ENCODE results near the gene CNIH4.
"Not testable (repeated sequence)": the region's sequence is repeated elsewhere in the genome, so short reads cannot be mapped to it uniquely, and the experiment has no call there.

The CNIH4 gene

DNA sequence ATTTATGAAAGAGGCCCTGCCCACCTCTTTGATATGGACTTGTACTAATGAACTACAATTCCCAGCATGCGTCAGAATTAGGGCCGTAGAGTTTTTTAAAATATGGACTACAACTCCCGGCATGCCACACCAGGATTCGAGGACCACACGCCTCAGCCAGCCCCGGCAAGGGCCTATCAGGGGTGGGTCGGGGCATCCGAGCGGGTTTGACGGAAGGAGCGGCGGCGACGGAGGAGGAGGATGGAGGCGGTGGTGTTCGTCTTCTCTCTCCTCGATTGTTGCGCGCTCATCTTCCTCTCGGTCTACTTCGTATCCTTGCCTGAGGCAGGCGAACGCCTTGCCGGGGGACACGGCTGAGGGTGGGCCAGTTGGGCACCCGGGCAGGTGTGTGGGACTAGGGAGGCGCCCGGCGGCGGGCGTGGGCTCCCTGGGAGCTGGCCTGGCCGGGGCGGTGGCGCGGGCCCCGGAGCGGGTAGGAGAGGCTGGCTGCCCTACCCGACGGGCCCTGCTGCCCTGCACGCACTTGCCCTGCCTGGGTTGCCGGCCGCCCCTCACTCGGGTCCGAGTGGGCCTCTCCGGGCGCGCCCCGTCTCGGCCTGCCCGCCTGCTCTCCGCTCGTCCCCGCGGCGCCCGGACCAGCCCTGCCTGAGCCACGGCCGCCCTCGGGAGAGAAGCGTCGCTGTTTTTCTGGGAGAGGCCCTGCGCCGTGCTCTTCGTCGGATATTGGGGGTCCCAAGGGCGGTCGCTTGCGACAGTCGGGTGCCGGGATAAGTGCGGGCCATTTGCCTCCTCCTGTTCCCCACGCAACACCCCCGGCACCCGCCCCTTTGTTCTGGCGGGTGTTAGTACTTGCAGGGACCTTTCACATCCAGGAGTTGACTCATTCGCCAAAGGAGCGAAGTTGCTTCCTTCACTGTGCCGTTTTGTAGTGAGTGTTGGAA is at the start of gene CNIH4:
CNIH4 (plus strand) TSS at position 195 of the 941 bp plus-strand sequence; CDS start at position 241, 46 bp downstream.
- no peaks in the 10 kb centered on the region for H3K27me3 ChIP-seq (ENCODE audit: insufficient read depth, insufficient read length)
- H3K4me1 ChIP-seq (ENCODE audit: insufficient read depth, insufficient read length), result no peaks in the 10 kb centered on the region
- H3K4me3 ChIP-seq (ENCODE audit: insufficient read length, low read depth), result peak within 1 kb of the TSS; percentile 93
- peaks cover 8% of the 10 kb centered on the region; the same call in 1 of the 2 replicates for H3K9me3 ChIP-seq (ENCODE audit: insufficient read depth, low read length)
- H3K36me3 ChIP-seq (ENCODE audit: insufficient read depth, insufficient read length, low read length), result peaks cover 18% of the 10 kb centered on the region
- peak within 1 kb of the TSS; percentile 94 for H3K9ac ChIP-seq (ENCODE audit: insufficient read length, low read depth)
- peak; percentile 98 for DNase-seq (ENCODE audit: low read depth, low spot score)
- TF ChIP-seq ZNF274 (IDR thresholded peaks at IDR 0.05; ENCODE audit: low read depth, low read length) (no peak), SUZ12 (IDR thresholded peaks at IDR 0.05; ENCODE audit: extremely low read depth, insufficient read depth, insufficient read length) (no peak), YY1 (IDR thresholded peaks at IDR 0.05; ENCODE audit: insufficient read depth, insufficient read length) (no peak)

GRCh38 chr1:224308064-224308463 is 48.6 kb upstream of the CNIH4 start:
- no peak for DNase-seq (ENCODE audit: low read depth, low spot score)
- peaks cover 81% of the 10 kb centered on the region for H3K36me3 ChIP-seq (ENCODE audit: insufficient read depth, insufficient read length, low read length)
- no peak overlapping the region for H3K4me3 ChIP-seq (ENCODE audit: insufficient read length, low read depth)
- H3K27me3 ChIP-seq (ENCODE audit: insufficient read depth, insufficient read length), result no peaks in the 10 kb centered on the region
- H3K9me3 ChIP-seq (ENCODE audit: insufficient read depth, low read length), result no peaks in the 10 kb centered on the region
- TF ChIP-seq ZNF274 (IDR thresholded peaks at IDR 0.05; ENCODE audit: low read depth, low read length) (no peak), SUZ12 (IDR thresholded peaks at IDR 0.05; ENCODE audit: extremely low read depth, insufficient read depth, insufficient read length) (no peak)
- no peaks in the 10 kb centered on the region for H3K4me1 ChIP-seq (ENCODE audit: insufficient read depth, insufficient read length)
- H3K9ac ChIP-seq (ENCODE audit: insufficient read length, low read depth), result no peak overlapping the region

GRCh38 chr1:224311503-224311902 is 45.2 kb upstream of the CNIH4 start:
- not testable (repeated sequence) for H3K27me3 ChIP-seq (ENCODE audit: insufficient read depth, insufficient read length); H3K9me3 ChIP-seq (ENCODE audit: insufficient read depth, low read length); DNase-seq (ENCODE audit: low read depth, low spot score); H3K4me3 ChIP-seq (ENCODE audit: insufficient read length, low read depth); H3K4me1 ChIP-seq (ENCODE audit: insufficient read depth, insufficient read length); H3K9ac ChIP-seq (ENCODE audit: insufficient read length, low read depth)
- peaks cover 85% of the 10 kb centered on the region for H3K36me3 ChIP-seq (ENCODE audit: insufficient read depth, insufficient read length, low read length)

DNA sequence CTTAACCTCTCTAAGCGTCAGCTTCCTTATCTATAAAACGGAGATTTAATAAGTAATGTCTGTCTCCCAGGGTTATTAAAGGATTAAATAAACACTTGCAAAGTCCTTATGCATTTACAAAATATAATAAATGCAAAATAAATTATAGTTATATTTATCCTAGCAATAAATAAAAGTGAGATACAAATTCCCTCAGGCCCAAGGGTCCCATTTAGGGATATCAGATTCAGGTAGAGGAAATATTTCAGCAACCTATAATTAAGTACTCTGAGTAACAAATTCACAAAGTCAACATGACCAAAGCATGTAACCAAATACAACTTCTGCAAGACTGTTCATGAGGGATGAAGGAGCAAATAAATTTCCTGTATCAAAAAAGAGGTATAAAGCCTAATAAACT is 44.7 kb upstream of the CNIH4 start:
- peaks cover 85% of the 10 kb centered on the region for H3K36me3 ChIP-seq (ENCODE audit: insufficient read depth, insufficient read length, low read length)
- no peaks in the 10 kb centered on the region for H3K9me3 ChIP-seq (ENCODE audit: insufficient read depth, low read length)
- TF ChIP-seq ZNF274 (IDR thresholded peaks at IDR 0.05; ENCODE audit: low read depth, low read length) (no peak), YY1 (IDR thresholded peaks at IDR 0.05; ENCODE audit: insufficient read depth, insufficient read length) (no peak), SUZ12 (IDR thresholded peaks at IDR 0.05; ENCODE audit: extremely low read depth, insufficient read depth, insufficient read length) (no peak)
- H3K4me3 ChIP-seq (ENCODE audit: insufficient read length, low read depth), result no peak overlapping the region
- no peaks in the 10 kb centered on the region for H3K27me3 ChIP-seq (ENCODE audit: insufficient read depth, insufficient read length)
- no peaks in the 10 kb centered on the region for H3K4me1 ChIP-seq (ENCODE audit: insufficient read depth, insufficient read length)
- no peak overlapping the region for H3K9ac ChIP-seq (ENCODE audit: insufficient read length, low read depth)
- no peak for DNase-seq (ENCODE audit: low read depth, low spot score)

DNA sequence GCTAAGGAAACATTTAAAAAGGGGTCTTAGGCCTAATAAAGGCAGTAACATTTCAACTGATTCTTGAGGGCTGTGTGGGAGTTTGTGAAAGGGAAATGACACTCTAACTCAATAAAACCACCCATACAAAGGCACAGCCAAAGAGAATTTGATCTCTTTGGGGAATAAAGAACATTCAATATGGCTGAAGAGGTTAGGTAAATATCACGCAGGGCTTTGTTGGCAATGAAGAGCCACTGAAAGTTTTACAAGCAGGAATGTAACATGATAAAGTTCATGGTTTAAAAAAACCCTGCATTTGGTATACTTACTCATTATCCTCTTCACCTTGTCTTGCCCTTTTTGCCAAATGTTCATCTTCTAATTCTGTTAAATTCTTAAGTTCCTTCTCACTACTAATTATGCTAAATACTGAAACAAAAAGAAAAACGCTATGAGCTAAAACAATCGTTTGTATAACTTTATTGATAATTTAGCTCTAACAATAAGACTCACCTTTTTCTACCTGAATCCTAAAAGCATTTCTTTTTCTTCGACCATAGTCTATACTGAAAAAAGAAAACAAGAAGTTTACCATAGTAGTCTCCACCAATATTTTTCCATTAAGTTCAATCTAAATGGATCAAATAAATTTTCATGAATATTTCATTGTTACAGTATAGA is 39.2 kb upstream of the CNIH4 start:
- no peak overlapping the region for H3K4me3 ChIP-seq (ENCODE audit: insufficient read length, low read depth)
- no peaks in the 10 kb centered on the region for H3K27me3 ChIP-seq (ENCODE audit: insufficient read depth, insufficient read length)
- DNase-seq (ENCODE audit: low read depth, low spot score), result no peak
- H3K36me3 ChIP-seq (ENCODE audit: insufficient read depth, insufficient read length, low read length), result peaks cover 68% of the 10 kb centered on the region
- TF ChIP-seq YY1 (IDR thresholded peaks at IDR 0.05; ENCODE audit: insufficient read depth, insufficient read length), result no peak
- TF ChIP-seq ZNF274 (IDR thresholded peaks at IDR 0.05; ENCODE audit: low read depth, low read length), result no peak
- no peak for TF ChIP-seq SUZ12 (IDR thresholded peaks at IDR 0.05; ENCODE audit: extremely low read depth, insufficient read depth, insufficient read length)
- H3K9me3 ChIP-seq (ENCODE audit: insufficient read depth, low read length), result no peaks in the 10 kb centered on the region
- H3K9ac ChIP-seq (ENCODE audit: insufficient read length, low read depth), result no peak overlapping the region
- H3K4me1 ChIP-seq (ENCODE audit: insufficient read depth, insufficient read length), result no peaks in the 10 kb centered on the region

DNA sequence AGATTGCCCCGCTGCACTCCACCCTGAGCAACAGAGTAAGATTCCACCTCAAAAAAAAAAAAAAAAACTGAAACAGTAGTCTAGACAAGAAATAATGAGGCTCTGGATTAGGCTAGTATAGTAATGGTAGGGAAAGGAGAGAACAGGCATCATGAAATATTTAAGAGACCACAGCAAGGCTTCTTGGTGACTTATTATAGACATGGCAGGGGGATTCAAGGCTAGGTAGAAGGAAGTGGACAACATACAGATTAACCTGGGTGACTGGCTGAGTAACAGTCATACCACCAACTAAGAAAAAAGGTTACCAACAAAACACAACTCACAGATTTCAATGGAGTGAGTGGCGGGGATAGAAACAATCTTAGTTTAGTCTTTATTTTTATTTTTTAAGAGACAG is 35.0 kb upstream of the CNIH4 start:
- no peaks in the 10 kb centered on the region for H3K27me3 ChIP-seq (ENCODE audit: insufficient read depth, insufficient read length)
- no peak overlapping the region for H3K4me3 ChIP-seq (ENCODE audit: insufficient read length, low read depth)
- no peak for DNase-seq (ENCODE audit: low read depth, low spot score)
- H3K9ac ChIP-seq (ENCODE audit: insufficient read length, low read depth), result no peak overlapping the region
- no peaks in the 10 kb centered on the region for H3K4me1 ChIP-seq (ENCODE audit: insufficient read depth, insufficient read length)
- no peaks in the 10 kb centered on the region for H3K9me3 ChIP-seq (ENCODE audit: insufficient read depth, low read length)
- peaks cover 55% of the 10 kb centered on the region for H3K36me3 ChIP-seq (ENCODE audit: insufficient read depth, insufficient read length, low read length)
- TF ChIP-seq SUZ12 (IDR thresholded peaks at IDR 0.05; ENCODE audit: extremely low read depth, insufficient read depth, insufficient read length) (no peak), YY1 (IDR thresholded peaks at IDR 0.05; ENCODE audit: insufficient read depth, insufficient read length) (no peak), ZNF274 (IDR thresholded peaks at IDR 0.05; ENCODE audit: low read depth, low read length) (no peak)

GRCh38 chr1:224325959-224326358 is 30.7 kb upstream of the CNIH4 start:
- DNase-seq (ENCODE audit: low read depth, low spot score), result no peak
- TF ChIP-seq ZNF274 (IDR thresholded peaks at IDR 0.05; ENCODE audit: low read depth, low read length), result no peak
- TF ChIP-seq YY1 (IDR thresholded peaks at IDR 0.05; ENCODE audit: insufficient read depth, insufficient read length), result no peak
- Histone ChIP-seq H3K9ac (ENCODE audit: insufficient read length, low read depth) (no peak overlapping the region), H3K4me1 (ENCODE audit: insufficient read depth, insufficient read length) (no peaks in the 10 kb centered on the region), H3K36me3 (ENCODE audit: insufficient read depth, insufficient read length, low read length) (peaks cover 42% of the 10 kb centered on the region), H3K27me3 (ENCODE audit: insufficient read depth, insufficient read length) (no peaks in the 10 kb centered on the region), H3K4me3 (ENCODE audit: insufficient read length, low read depth) (no peak overlapping the region), H3K9me3 (ENCODE audit: insufficient read depth, low read length) (no peaks in the 10 kb centered on the region)

Measured in NT2/D1 (cell line).